NCI-H748 (cell line): Measurements from ENCODE around the gene PPP2R2B.

Experiments used
- DNase-seq: peaks from one replicate; lab custom pipeline; 2025; ENCODE audit not compliant: unreplicated experiment; lab: John Stamatoyannopoulos, UW

Gene PPP2R2B

DNA sequence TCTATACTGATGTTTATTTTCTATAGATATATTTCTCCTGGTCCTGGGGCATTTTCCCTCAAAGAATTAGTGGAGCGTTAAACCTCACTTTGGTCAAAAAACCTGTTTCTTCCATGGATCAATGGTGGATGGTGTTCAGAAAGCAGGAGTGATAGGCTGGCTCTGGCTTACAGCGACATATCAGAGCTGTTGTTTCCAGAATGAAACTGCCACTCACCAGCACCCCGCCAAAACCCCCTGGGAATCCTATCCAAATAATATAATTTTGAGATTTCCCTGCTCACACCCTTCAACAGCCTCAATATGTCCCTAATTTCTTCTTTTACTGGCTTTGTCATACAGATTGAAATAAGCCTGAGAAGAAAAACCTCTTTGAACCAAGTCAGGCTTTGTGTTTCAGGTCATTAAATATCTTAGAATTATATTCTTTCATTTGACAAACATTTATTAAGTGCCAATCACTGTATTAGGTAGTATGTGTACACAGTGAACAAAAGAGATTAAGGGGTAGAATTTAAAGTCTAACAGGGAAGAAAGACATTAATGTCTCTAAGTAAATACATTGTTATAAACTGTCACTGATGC lies 218.1 kb downstream of the PPP2R2B start:
- peak; percentile 40 for DNase-seq

DNA sequence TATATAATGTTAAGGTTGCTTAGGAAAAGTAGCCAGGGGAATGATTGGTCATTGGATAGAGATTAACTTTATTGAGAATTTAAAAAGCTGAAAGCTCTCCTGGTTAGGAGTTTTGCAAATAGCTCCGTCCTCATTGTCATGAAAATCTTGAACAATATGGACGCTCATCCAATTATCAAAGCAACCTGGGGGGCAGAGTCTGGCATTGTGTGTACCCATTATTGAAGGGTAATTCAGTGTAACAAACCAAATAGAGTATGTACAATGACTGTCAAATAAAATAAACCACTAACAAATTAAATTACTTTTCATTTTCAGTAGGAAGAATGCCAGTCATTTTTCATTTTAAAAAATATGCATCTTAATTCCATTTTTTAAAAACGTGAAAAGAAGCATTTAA lies 218.6 kb downstream of the PPP2R2B start:
- DNase-seq = no peak

- DNase-seq = no peak
Measured at GRCh38 chr5:146656703-146657102, 221.9 kb downstream of the PPP2R2B start.

DNA sequence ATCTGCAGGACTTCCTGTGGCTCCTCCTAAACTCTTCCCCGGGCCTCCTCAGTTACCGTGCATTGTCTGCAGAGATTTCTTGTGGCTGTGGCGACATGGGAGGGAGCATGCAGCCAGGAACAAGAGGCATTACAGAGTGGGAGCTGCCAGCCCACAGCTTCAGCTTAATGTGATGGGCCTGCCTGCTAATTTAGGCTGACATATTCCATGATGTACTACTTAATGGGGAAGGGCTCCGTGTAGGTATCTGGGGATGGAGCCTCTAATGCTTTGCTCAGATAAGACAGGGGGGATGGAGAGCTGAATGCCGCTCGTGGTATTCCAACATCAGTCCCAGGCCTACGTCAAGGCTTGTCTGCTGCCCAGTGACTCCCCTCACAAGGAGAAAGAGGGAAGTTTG lies 225.0 kb downstream of the PPP2R2B start:
- DNase-seq = no peak

GRCh38 chr5:146652547-146652946 lies 226.0 kb downstream of the PPP2R2B start:
- no peak for DNase-seq

GRCh38 chr5:146647656-146648199 lies 230.8 kb downstream of the PPP2R2B start:
- DNase-seq = peak; percentile 44

GRCh38 chr5:146646441-146646840 lies 232.1 kb downstream of the PPP2R2B start:
- DNase-seq = no peak

- DNase-seq = no peak
Measured at GRCh38 chr5:146645342-146645741, 233.2 kb downstream of the PPP2R2B start.

- peak; percentile 9 for DNase-seq
Measured at GRCh38 chr5:146644831-146645230, 233.7 kb downstream of the PPP2R2B start.

- DNase-seq = no peak
Measured at GRCh38 chr5:146643776-146644175, 234.8 kb downstream of the PPP2R2B start.

DNA sequence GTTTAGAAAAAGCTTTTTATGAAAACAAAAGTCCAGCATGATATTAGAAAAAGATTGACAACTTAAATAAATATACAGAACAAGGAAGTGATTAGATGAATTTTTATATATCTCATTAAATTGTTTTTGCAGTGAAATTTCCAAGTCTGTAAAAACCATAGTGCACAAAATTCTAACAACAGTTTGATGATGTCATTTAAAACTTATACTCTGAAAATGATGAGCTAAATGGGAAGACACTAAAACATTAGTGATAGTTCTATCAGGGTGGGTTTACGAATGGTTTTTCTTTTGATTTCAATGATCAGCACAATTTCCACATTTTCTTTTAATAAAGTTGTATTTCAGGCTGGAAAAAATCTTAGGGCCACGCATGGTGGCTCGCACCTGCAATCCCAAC lies 236.1 kb downstream of the PPP2R2B start:
- DNase-seq = no peak

DNA sequence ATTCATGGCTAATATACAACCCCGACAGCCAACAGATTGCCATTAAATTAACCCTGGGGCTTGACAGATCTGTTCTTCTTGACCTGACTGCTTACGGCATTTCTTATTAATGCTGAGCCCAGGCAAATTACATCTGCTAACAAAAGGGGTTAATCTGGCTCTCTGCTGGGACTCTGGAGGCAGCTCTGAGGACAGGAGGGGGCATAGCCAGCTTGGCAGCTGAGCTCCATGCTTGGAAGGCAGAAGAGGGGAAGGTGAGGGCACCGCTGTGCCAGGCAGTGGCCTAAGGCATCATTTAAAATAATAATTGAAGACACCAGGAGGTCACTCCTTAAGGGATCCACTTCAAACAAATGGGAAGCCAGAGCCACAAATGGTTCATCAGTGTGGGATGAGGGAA lies 236.6 kb downstream of the PPP2R2B start:
- no peak for DNase-seq

DNA sequence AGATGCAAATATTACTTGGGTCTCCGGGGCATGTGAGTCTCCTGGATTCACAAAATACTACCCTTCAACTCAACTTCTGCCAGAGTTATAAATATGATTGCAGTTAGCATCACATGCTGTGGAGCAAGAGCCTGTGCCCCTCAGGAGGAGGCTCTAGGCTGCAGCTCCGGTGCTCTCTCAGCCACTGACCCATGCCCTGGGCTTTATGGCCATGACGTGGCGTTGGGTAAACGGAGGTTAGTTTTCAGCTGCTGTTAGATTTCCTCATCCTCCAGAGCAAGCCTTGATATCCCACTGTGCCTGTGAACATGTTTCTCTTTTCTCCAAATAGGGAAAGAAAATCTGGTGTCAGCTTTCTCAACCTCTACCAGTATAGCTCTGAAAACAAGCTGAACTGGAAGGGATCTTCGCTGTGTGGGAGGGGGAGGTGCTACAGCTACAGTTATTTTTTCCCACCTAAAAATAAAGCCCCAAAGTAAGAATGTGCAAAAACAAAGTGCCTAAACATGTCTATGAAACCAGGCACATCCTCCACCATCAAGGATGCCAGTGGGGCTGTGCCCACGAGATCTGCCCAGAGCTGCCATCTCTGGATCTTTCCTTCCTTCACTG lies 238.2 kb downstream of the PPP2R2B start:
- DNase-seq = peak; percentile 14

- no peak for DNase-seq
Measured at GRCh38 chr5:146635443-146635842, 243.1 kb downstream of the PPP2R2B start.

GRCh38 chr5:146633323-146633764 lies 245.2 kb downstream of the PPP2R2B start:
- peak; percentile 91 for DNase-seq

DNA sequence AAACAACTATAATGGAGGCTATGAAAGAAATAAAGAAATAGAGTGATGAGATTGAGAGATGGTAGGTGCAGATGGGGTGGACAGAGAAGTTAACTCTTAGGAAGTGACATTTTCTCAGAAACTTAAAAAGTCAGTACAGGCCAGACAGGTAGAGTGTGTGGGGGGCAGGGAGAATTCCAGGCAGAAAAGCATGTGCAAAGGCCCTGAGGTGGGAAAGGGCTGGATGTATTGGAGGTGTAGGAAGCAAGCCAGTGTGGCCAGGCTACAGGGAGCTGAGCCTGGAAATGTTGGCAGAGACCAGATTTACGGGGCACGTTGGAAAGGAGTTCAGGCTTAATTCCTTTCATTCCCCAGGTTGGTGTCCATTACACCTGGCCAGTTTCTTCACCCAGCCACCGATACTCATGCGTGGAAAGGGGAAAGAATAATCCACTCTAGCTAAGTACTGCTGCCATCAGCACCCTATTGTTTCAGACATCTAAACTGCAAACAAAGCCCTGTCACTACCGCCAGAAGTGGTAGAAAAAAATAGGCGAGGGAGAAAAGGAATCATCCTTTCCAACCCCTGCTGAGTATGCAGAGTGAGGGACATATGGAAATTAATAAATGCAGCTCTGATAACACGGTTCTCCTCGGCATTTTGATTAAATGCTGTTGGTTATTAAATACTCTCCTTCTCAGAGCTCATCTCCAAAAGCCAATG lies 245.8 kb downstream of the PPP2R2B start:
- DNase-seq = peak; percentile 77

GRCh38 chr5:146630472-146630871 lies 248.1 kb downstream of the PPP2R2B start:
- DNase-seq = no peak

- no peak for DNase-seq
Measured at GRCh38 chr5:146628950-146629349, 249.6 kb downstream of the PPP2R2B start.

DNA sequence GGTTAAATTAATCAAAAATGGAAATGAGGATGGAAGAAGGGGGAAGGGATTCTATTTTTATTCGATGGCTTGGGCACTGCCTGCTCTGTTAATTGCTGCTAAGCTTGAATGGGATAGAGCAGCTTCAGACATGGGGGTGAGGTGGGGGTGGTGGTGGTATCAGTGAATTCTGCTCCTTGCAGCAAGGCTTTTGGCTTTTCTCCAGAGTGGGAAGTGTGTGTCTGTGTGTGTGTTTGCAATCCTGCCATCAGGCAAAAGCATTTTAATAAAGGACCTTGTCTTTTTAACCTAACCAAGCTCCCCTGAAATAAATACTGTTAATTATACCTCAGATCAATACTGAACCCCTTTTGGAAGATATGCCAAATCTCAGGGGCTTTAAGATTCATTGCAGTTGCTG lies 251.6 kb downstream of the PPP2R2B start:
- DNase-seq = no peak

DNA sequence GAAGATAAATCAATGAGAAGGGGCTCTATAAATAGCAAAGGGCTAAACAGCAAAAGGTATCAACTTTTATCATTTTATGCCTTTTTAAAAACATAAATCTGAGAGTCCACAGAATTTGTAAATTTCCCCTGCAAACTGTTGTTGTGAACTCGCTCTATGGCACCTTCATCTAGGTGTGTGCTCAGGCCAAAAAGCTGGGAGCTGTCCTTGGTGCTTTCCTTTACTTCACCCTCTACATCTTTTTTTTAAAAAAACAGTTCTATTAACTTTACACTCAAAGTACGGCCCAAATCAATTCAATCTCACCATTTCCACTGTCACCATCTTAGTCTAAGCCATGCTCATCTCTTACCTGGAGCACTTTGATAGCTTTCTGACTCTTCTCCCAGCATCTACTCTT lies 254.4 kb downstream of the PPP2R2B start:
- no peak for DNase-seq

DNA sequence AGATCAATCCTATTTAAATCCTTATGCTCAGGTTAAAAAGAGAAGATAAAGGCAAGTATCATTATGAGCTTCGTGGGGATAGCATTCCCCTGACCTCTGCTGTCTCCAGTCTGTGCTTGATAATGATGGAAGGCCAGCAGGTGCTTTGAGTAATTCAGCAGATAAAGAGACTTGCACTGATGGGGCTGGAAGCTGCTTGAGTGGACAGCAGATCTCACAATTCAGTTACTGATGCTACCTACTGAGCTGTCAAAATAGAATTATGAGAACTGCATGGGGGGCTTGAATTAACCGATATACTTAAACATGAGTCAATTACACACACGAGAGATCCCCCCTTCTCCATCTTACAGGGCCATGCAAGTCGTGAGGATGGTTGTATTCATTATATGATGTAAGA lies 254.9 kb downstream of the PPP2R2B start:
- peak; percentile 33 for DNase-seq

DNA sequence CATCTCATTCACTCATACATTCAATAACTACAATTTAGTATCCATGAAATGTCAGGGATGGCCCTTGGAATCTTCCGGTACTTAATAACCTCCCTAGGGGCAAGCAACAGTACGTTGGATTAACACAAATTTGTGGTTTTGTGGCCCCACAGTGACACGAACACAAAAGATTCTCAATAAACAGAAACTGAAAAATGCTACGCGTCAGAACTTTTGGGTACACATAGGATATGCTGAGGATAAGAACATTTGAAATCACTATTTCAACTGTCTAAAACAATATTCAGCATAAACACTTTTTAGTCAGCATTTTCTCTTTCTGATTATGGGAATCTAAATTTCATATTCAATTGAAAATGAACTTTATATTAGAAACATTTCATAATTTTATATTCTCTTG lies 255.5 kb downstream of the PPP2R2B start:
- no peak for DNase-seq
